NB4 (cell line): Measurements from ENCODE around the gene TMEM109.

ENCODE experiments used
- CTCF ChIP-seq: IDR thresholded peaks from one replicate; pipeline ENCODE4 v1.5.1; 2012; ENCODE audit warnings: low read depth, low read length
- MAX ChIP-seq: IDR thresholded peaks from 2 replicates; pipeline ENCODE4 v1.6.1; 2011; ENCODE audit warnings: low read depth, low read length
- MYC ChIP-seq: IDR thresholded peaks from 2 replicates; pipeline ENCODE4 v1.6.1; 2011; ENCODE audit warnings: low read depth, low read length
- POLR2A ChIP-seq: IDR thresholded peaks from 2 replicates; pipeline ENCODE4 v1.6.1; 2011; ENCODE audit warnings: mild to moderate bottlenecking; ENCODE audit not compliant: insufficient read length; ENCODE audit errors: extremely low read depth

GRCh38 chr11:60924906-60925853 is 11.2 kb downstream of the TMEM109 start:
- TF ChIP-seq CTCF (no peak), POLR2A (no peak), MAX (no peak), MYC (no peak)
